ENCODE data around the gene TMX1. TPM values are rescaled to one million over a fixed set of nuclear protein-coding genes. Genes with fewer than 3 reads are reported as not detected.
A peak's percentile ranks its signal among the peaks of the same experiment; 100 is the strongest.

Gene TMX1
- polyA plus RNA-seq, 3 donors from 2014 or later = 48.8 to 65.0 (median 56.9) TPM

- no peak overlapping the region for H3K4me3 Mint-ChIP-seq
- no peak overlapping the region for H3K27ac Mint-ChIP-seq
- no peaks in the 10 kb centered on the region for H3K4me1 Mint-ChIP-seq
- no peak for DNase-seq
- peaks cover 0 to 2% (median 0%) of the 10 kb centered on the region in 6 donors for H3K9me3 Mint-ChIP-seq
- peaks cover 0 to 2% (median 0%) of the 10 kb centered on the region in 3 donors for H3K27me3 Mint-ChIP-seq (ENCODE audit: low read depth in 3 of 3)
- peaks cover 15 to 37% (median 34%) of the 10 kb centered on the region in 3 donors for H3K36me3 Mint-ChIP-seq
Measured at GRCh38 chr14:51258280-51258679, 18.2 kb downstream of the TMX1 start.

- Mint-ChIP-seq H3K36me3 (peaks cover 15 to 34% (median 33%) of the 10 kb centered on the region in 3 donors), H3K27me3 (ENCODE audit: low read depth in 3 of 3) (peaks cover 0 to 2% (median 0%) of the 10 kb centered on the region in 3 donors), H3K4me3 (no peak overlapping the region), H3K4me1 (no peaks in the 10 kb centered on the region), H3K27ac (no peak overlapping the region), H3K9me3 (peaks cover 0 to 2% (median 0%) of the 10 kb centered on the region in 6 donors)
- DNase-seq = no peak
Measured at GRCh38 chr14:51258788-51259187, 18.7 kb downstream of the TMX1 start.

- peaks cover 12 to 36% (median 29%) of the 10 kb centered on the region in 3 donors for H3K36me3 Mint-ChIP-seq
- peaks cover 0 to 2% (median 0%) of the 10 kb centered on the region in 3 donors for H3K27me3 Mint-ChIP-seq (ENCODE audit: low read depth in 3 of 3)
- no peak overlapping the region for H3K27ac Mint-ChIP-seq
- no peak overlapping the region for H3K4me3 Mint-ChIP-seq
- no peaks in the 10 kb centered on the region for H3K4me1 Mint-ChIP-seq
- peaks cover 0 to 2% (median 0%) of the 10 kb centered on the region in 6 donors for H3K9me3 Mint-ChIP-seq
- no peak for DNase-seq
Measured at GRCh38 chr14:51260225-51260624, 20.2 kb downstream of the TMX1 start.

GRCh38 chr14:51261151-51261550 lies 21.1 kb downstream of the TMX1 start:
- H3K9me3 Mint-ChIP-seq = peaks cover 0 to 2% (median 0%) of the 10 kb centered on the region in 6 donors
- H3K27me3 Mint-ChIP-seq (ENCODE audit: low read depth in 3 of 3) = peaks cover 0 to 2% (median 0%) of the 10 kb centered on the region in 3 donors
- no peak overlapping the region for H3K4me3 Mint-ChIP-seq
- no peak for DNase-seq
- H3K4me1 Mint-ChIP-seq = no peaks in the 10 kb centered on the region
- no peak overlapping the region for H3K27ac Mint-ChIP-seq
- peaks cover 12 to 32% (median 29%) of the 10 kb centered on the region in 3 donors for H3K36me3 Mint-ChIP-seq

GRCh38 chr14:51262868-51263267 lies 22.8 kb downstream of the TMX1 start:
- H3K27ac Mint-ChIP-seq = no peak overlapping the region

GRCh38 chr14:51269634-51270033 lies 29.6 kb downstream of the TMX1 start:
- DNase-seq = no peak
- H3K27me3 Mint-ChIP-seq (ENCODE audit: low read depth in 3 of 3) = no peaks in the 10 kb centered on the region
- H3K4me3 Mint-ChIP-seq = no peak overlapping the region
- H3K27ac Mint-ChIP-seq = no peak overlapping the region
- H3K4me1 Mint-ChIP-seq = no peaks in the 10 kb centered on the region
- H3K9me3 Mint-ChIP-seq = no peaks in the 10 kb centered on the region
- peaks cover 0 to 3% (median 0%) of the 10 kb centered on the region in 3 donors for H3K36me3 Mint-ChIP-seq

More at GRCh38 chr14:51262868-51263267, 22.8 kb downstream of the TMX1 start:
- H3K9me3 Mint-ChIP-seq = peaks cover 0 to 2% (median 0%) of the 10 kb centered on the region in 6 donors
- H3K4me3 Mint-ChIP-seq = no peak overlapping the region
- peaks cover 12 to 27% (median 26%) of the 10 kb centered on the region in 3 donors for H3K36me3 Mint-ChIP-seq
- peaks cover 0 to 2% (median 0%) of the 10 kb centered on the region in 3 donors for H3K27me3 Mint-ChIP-seq (ENCODE audit: low read depth in 3 of 3)
- H3K4me1 Mint-ChIP-seq = no peaks in the 10 kb centered on the region
- DNase-seq = no peak

GRCh38 chr14:51276605-51277004 lies 36.6 kb downstream of the TMX1 start:
- Mint-ChIP-seq H3K9me3 (no peaks in the 10 kb centered on the region), H3K4me3 (no peak overlapping the region), H3K4me1 (no peaks in the 10 kb centered on the region), H3K27me3 (ENCODE audit: low read depth in 3 of 3) (no peaks in the 10 kb centered on the region), H3K36me3 (peaks cover 0 to 3% (median 0%) of the 10 kb centered on the region in 3 donors), H3K27ac (no peak overlapping the region)
- no peak for DNase-seq

- no peak for DNase-seq
- no peaks in the 10 kb centered on the region for H3K9me3 Mint-ChIP-seq
- no peak overlapping the region for H3K4me3 Mint-ChIP-seq
- peaks cover 0 to 3% (median 0%) of the 10 kb centered on the region in 3 donors for H3K36me3 Mint-ChIP-seq
- no peaks in the 10 kb centered on the region for H3K27me3 Mint-ChIP-seq (ENCODE audit: low read depth in 3 of 3)
- no peaks in the 10 kb centered on the region for H3K4me1 Mint-ChIP-seq
- H3K27ac Mint-ChIP-seq = no peak overlapping the region
Measured at GRCh38 chr14:51277753-51278415, 37.8 kb downstream of the TMX1 start.

- H3K4me1 Mint-ChIP-seq = no peaks in the 10 kb centered on the region
- H3K27ac Mint-ChIP-seq = no peak overlapping the region
- peaks cover 0 to 3% (median 0%) of the 10 kb centered on the region in 3 donors for H3K36me3 Mint-ChIP-seq
- no peak overlapping the region for H3K4me3 Mint-ChIP-seq
- H3K9me3 Mint-ChIP-seq = no peaks in the 10 kb centered on the region
- no peak for DNase-seq
- H3K27me3 Mint-ChIP-seq (ENCODE audit: low read depth in 3 of 3) = no peaks in the 10 kb centered on the region
Measured at GRCh38 chr14:51282517-51282916, 42.5 kb downstream of the TMX1 start.

GRCh38 chr14:51283402-51284085 lies 43.5 kb downstream of the TMX1 start:
- peak; percentile 22 to 34 (median 28) for DNase-seq
- no peak overlapping the region for H3K4me3 Mint-ChIP-seq
- no peaks in the 10 kb centered on the region for H3K27me3 Mint-ChIP-seq (ENCODE audit: low read depth in 3 of 3)
- no peak overlapping the region for H3K27ac Mint-ChIP-seq
- H3K4me1 Mint-ChIP-seq = no peaks in the 10 kb centered on the region
- H3K9me3 Mint-ChIP-seq = no peaks in the 10 kb centered on the region
- peaks cover 0 to 3% (median 0%) of the 10 kb centered on the region in 3 donors for H3K36me3 Mint-ChIP-seq

- no peaks in the 10 kb centered on the region for H3K27me3 Mint-ChIP-seq (ENCODE audit: low read depth in 3 of 3)
- no peak for DNase-seq
- H3K4me1 Mint-ChIP-seq = no peaks in the 10 kb centered on the region
- no peak overlapping the region for H3K4me3 Mint-ChIP-seq
- H3K27ac Mint-ChIP-seq = no peak overlapping the region
- H3K36me3 Mint-ChIP-seq = peaks cover 0 to under 1% (median 0%) of the 10 kb centered on the region in 3 donors
- no peaks in the 10 kb centered on the region for H3K9me3 Mint-ChIP-seq
Measured at GRCh38 chr14:51284241-51284640, 44.2 kb downstream of the TMX1 start.

GRCh38 chr14:51285120-51285519 lies 45.1 kb downstream of the TMX1 start:
- no peak for DNase-seq
- no peaks in the 10 kb centered on the region for H3K27me3 Mint-ChIP-seq (ENCODE audit: low read depth in 3 of 3)
- H3K4me1 Mint-ChIP-seq = no peaks in the 10 kb centered on the region
- H3K36me3 Mint-ChIP-seq = no peaks in the 10 kb centered on the region
- no peak overlapping the region for H3K4me3 Mint-ChIP-seq
- no peaks in the 10 kb centered on the region for H3K9me3 Mint-ChIP-seq
- no peak overlapping the region for H3K27ac Mint-ChIP-seq

- Mint-ChIP-seq H3K4me1 (no peaks in the 10 kb centered on the region), H3K4me3 (no peak overlapping the region), H3K9me3 (no peaks in the 10 kb centered on the region), H3K36me3 (no peaks in the 10 kb centered on the region), H3K27ac (no peak overlapping the region), H3K27me3 (ENCODE audit: low read depth in 3 of 3) (no peaks in the 10 kb centered on the region)
- no peak for DNase-seq
Measured at GRCh38 chr14:51289169-51289568, 49.1 kb downstream of the TMX1 start.

- Mint-ChIP-seq H3K9me3 (no peaks in the 10 kb centered on the region), H3K36me3 (no peaks in the 10 kb centered on the region), H3K4me1 (no peaks in the 10 kb centered on the region), H3K27me3 (ENCODE audit: low read depth in 3 of 3) (peaks cover 0 to 3% (median 0%) of the 10 kb centered on the region in 3 donors), H3K27ac (no peak overlapping the region), H3K4me3 (no peak overlapping the region)
- no peak for DNase-seq
Measured at GRCh38 chr14:51290132-51290531, 50.1 kb downstream of the TMX1 start.
